ENCODE results near the gene SH3RF1.

GRCh38 chr4:169158046-169158445 lies 112.7 kb downstream of the SH3RF1 start:
- TF ChIP-seq CTCF (IDR thresholded peaks at IDR 0.05; ENCODE audit: low read depth, low read length, missing input control) (no peak), RXRA (IDR thresholded peaks at IDR 0.05) (no peak), TAF1 (conservative IDR thresholded peaks at IDR 0.05) (no peak), JUND (IDR thresholded peaks at IDR 0.05) (no peak), FOXA1 (IDR thresholded peaks at IDR 0.05) (no peak), RAD21 (IDR thresholded peaks at IDR 0.05) (no peak), MAX (IDR thresholded peaks at IDR 0.05) (no peak), GABPA (IDR thresholded peaks at IDR 0.05 in 1 of 2, conservative IDR thresholded peaks at IDR 0.05 in 1 of 2) (no peak), YY1 (IDR thresholded peaks at IDR 0.05) (no peak)
- TF ChIP-seq, protein P1, sequence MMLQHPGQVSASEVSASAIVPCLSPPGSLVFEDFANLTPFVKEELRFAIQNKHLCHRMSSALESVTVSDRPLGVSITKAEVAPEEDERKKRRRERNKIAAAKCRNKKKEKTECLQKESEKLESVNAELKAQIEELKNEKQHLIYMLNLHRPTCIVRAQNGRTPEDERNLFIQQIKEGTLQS (IDR thresholded peaks at IDR 0.05) = no peak

All from liver (tissue), 3 donors.